ENCODE results near the gene DGKB. TPM values are rescaled to one million over a fixed set of nuclear protein-coding genes. Genes with fewer than 3 reads are reported as not detected.
"Not testable (repeated sequence)": the region's sequence is repeated elsewhere in the genome, so short reads cannot be mapped to it uniquely, and the experiment has no call there.

Gene DGKB
- total RNA-seq, 1 experiment from 2014 or later = 0.48 TPM

DNA sequence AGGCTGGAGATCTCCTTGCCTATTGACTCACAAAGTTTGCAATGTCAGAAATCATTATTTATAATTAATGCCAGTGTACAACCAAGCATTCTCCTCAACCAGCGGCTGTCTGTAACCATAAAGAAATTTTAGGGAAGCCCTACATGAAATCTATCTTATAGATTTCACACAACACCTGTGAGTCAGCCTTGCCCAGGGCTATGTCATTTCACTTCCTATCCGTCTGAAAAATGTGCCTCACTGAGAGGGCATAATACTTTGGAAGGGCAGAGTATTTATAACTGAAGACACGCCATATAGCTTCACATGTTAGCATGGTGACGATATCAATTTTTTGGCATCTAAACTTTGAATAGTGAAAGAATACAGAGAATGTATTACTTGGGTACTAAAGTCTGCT, 616.5 kb downstream of the DGKB start:
- intact Hi-C loops (cut with micrococcal nuclease; ENCODE audit: unreplicated experiment) = no loop called here
- no peaks in the 10 kb centered on the region for H3K79me2 ChIP-seq (ENCODE audit: low read depth)
- BruUV-seq (replicated peaks) = no TSS peak
- TF ChIP-seq, protein P1, sequence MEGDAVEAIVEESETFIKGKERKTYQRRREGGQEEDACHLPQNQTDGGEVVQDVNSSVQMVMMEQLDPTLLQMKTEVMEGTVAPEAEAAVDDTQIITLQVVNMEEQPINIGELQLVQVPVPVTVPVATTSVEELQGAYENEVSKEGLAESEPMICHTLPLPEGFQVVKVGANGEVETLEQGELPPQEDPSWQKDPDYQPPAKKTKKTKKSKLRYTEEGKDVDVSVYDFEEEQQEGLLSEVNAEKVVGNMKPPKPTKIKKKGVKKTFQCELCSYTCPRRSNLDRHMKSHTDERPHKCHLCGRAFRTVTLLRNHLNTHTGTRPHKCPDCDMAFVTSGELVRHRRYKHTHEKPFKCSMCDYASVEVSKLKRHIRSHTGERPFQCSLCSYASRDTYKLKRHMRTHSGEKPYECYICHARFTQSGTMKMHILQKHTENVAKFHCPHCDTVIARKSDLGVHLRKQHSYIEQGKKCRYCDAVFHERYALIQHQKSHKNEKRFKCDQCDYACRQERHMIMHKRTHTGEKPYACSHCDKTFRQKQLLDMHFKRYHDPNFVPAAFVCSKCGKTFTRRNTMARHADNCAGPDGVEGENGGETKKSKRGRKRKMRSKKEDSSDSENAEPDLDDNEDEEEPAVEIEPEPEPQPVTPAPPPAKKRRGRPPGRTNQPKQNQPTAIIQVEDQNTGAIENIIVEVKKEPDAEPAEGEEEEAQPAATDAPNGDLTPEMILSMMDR (conservative IDR thresholded peaks at IDR 0.05) = no peak
- no peak for TF ChIP-seq EZH2 (IDR thresholded peaks at IDR 0.05; ENCODE audit: low read depth)
- H3K4me3 ChIP-seq = no peak overlapping the region
- H3K4me2 ChIP-seq = no peak overlapping the region
- no peak overlapping the region for H3K27ac ChIP-seq
- H3K9me2 ChIP-seq (ENCODE audit: insufficient read depth) = no peaks in the 10 kb centered on the region
- no peaks in the 10 kb centered on the region for H3K4me1 ChIP-seq (replicated peaks; ENCODE audit: insufficient read depth)
- no peaks in the 10 kb centered on the region for H3K9me3 ChIP-seq (ENCODE audit: insufficient read depth, low read depth)
- H2AFZ ChIP-seq = no peak overlapping the region
- H4K20me1 ChIP-seq (ENCODE audit: insufficient read depth) = no peaks in the 10 kb centered on the region
- H3F3A ChIP-seq (ENCODE audit: insufficient read depth, low read depth) = no peaks in the 10 kb centered on the region
- H3K36me3 ChIP-seq (ENCODE audit: low read depth) = no peaks in the 10 kb centered on the region
- DNase-seq = no peak
- no peaks in the 10 kb centered on the region for H3K27me3 ChIP-seq (ENCODE audit: insufficient read depth, low read depth)
- ChIA-PET POLR2A (ENCODE audit: unreplicated experiment) (no interaction called here), CTCF (no interaction called here)

DNA sequence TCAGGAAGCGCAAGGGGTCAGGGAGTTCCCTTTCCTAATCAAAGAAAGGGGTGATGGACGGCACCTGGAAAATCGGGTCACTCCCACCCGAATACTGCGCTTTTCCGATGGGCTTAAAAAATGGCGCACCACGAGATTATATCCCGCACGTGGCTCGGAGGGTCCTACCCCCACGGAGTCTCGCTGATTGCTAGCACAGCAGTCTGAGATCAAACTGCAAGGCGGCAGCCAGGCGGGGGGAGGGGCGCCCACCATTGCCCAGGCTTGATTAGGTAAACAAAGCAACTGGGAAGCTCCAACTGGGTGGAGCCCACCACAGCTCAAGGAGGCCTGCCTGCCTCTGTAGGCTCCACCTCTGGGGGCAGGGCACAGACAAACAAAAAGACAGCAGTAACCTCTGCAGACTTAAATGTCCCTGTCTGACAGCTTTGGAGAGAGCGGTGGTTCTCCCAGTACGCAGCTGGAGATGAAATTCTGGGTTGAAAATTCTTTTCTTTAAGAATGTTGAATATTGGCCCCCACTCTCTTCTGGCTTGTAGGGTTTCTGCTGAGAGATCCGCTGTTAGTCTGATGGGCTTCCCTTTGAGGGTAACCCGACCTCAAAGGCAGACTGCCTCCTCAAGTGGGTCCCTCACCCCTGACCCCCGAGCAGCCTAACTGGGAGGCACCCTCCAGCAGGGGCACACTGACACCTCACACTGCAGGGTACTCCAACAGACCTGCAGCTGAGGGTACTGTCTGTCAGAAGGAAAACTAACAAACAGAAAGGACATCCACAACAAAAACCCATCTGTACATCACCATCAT, 623.3 kb downstream of the DGKB start:
- intact Hi-C loops (cut with micrococcal nuclease; ENCODE audit: unreplicated experiment); H2AFZ ChIP-seq; H3K4me1 ChIP-seq (replicated peaks; ENCODE audit: insufficient read depth); H3K4me3 ChIP-seq; POLR2A ChIA-PET (ENCODE audit: unreplicated experiment); H3K4me2 ChIP-seq; H3K27me3 ChIP-seq (ENCODE audit: insufficient read depth, low read depth); H3K9me3 ChIP-seq (ENCODE audit: insufficient read depth, low read depth); BruUV-seq (replicated peaks); H3K27ac ChIP-seq; CTCF ChIA-PET; H3K36me3 ChIP-seq (ENCODE audit: low read depth); DNase-seq; H4K20me1 ChIP-seq (ENCODE audit: insufficient read depth); H3F3A ChIP-seq (ENCODE audit: insufficient read depth, low read depth); H3K9me2 ChIP-seq (ENCODE audit: insufficient read depth); H3K79me2 ChIP-seq (ENCODE audit: low read depth): not testable (repeated sequence)

DNA sequence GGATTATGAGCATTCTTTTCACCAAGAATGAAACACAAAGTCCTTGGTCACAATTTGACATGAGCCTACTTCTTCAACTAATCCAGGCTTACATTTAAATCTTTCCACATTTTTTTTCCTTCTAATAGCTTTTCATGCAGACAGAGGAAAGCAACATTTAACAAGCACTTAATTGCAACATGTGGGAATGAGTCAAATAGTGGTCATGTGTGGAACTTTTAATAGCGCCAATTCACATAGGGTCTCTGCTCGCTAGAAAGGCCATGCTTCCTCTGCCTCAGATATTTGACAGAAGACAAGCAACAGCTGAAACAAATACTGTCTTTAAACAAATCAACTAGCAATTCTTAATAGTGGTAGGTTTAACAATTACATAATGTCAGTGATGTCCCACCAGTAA, 627.2 kb downstream of the DGKB start:
- Histone ChIP-seq H3K9me3 (ENCODE audit: insufficient read depth, low read depth) (no peaks in the 10 kb centered on the region), H3K4me2 (no peak overlapping the region), H3K9me2 (ENCODE audit: insufficient read depth) (no peaks in the 10 kb centered on the region), H2AFZ (no peak overlapping the region), H3K27me3 (ENCODE audit: insufficient read depth, low read depth) (no peaks in the 10 kb centered on the region), H3K4me1 (replicated peaks; ENCODE audit: insufficient read depth) (no peaks in the 10 kb centered on the region), H3K4me3 (no peak overlapping the region), H4K20me1 (ENCODE audit: insufficient read depth) (no peaks in the 10 kb centered on the region), H3F3A (ENCODE audit: insufficient read depth, low read depth) (no peaks in the 10 kb centered on the region), H3K27ac (no peak overlapping the region), H3K79me2 (ENCODE audit: low read depth) (no peaks in the 10 kb centered on the region), H3K36me3 (ENCODE audit: low read depth) (no peaks in the 10 kb centered on the region)
- ChIA-PET CTCF (no interaction called here), POLR2A (ENCODE audit: unreplicated experiment) (no interaction called here)
- intact Hi-C loops (cut with micrococcal nuclease; ENCODE audit: unreplicated experiment) = no loop called here
- no peak for TF ChIP-seq EZH2 (IDR thresholded peaks at IDR 0.05; ENCODE audit: low read depth)
- TF ChIP-seq, protein P1 (conservative IDR thresholded peaks at IDR 0.05) = no peak
- DNase-seq = no peak
- BruUV-seq (replicated peaks) = no TSS peak

DNA sequence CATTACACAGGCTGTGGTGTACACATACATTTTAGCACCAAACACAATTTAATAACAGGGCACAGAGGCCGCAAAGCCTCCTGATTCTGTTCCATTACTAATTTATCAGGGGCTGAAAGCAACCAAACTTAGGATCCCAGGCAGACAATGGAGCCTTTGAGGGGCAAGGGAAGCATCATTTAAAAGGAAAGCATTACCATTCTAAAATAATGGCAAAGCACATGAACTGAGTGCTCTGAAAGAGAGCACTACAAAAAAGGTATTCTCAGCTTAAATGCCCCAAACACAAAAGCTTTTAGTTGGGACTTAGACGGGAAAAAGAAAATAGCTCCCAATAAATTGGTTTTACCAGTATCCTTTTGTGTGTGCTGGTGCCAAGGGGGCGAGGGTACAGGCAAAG, 631.1 kb downstream of the DGKB start:
- ChIA-PET CTCF (no interaction called here), POLR2A (ENCODE audit: unreplicated experiment) (no interaction called here)
- no peaks in the 10 kb centered on the region for H4K20me1 ChIP-seq (ENCODE audit: insufficient read depth)
- H3K27me3 ChIP-seq (ENCODE audit: insufficient read depth, low read depth) = no peaks in the 10 kb centered on the region
- TF ChIP-seq, protein P1 (conservative IDR thresholded peaks at IDR 0.05) = no peak
- TF ChIP-seq EZH2 (IDR thresholded peaks at IDR 0.05; ENCODE audit: low read depth) = no peak
- no peak overlapping the region for H3K4me3 ChIP-seq
- intact Hi-C loops (cut with micrococcal nuclease; ENCODE audit: unreplicated experiment) = no loop called here
- BruUV-seq (replicated peaks) = no TSS peak
- no peak overlapping the region for H2AFZ ChIP-seq
- no peak overlapping the region for H3K4me2 ChIP-seq
- no peaks in the 10 kb centered on the region for H3K79me2 ChIP-seq (ENCODE audit: low read depth)
- no peaks in the 10 kb centered on the region for H3K9me2 ChIP-seq (ENCODE audit: insufficient read depth)
- H3K36me3 ChIP-seq (ENCODE audit: low read depth) = no peaks in the 10 kb centered on the region
- DNase-seq = no peak
- no peak overlapping the region for H3K27ac ChIP-seq
- no peaks in the 10 kb centered on the region for H3K9me3 ChIP-seq (ENCODE audit: insufficient read depth, low read depth)
- H3K4me1 ChIP-seq (replicated peaks; ENCODE audit: insufficient read depth) = no peaks in the 10 kb centered on the region
- H3F3A ChIP-seq (ENCODE audit: insufficient read depth, low read depth) = no peaks in the 10 kb centered on the region

Data from PC-9 (cell line).